BLaER1 (cell line): ENCODE data around the gene KIF3A.

Experiments
- H3K27ac ChIP-seq: shearing (Covaris generic); formaldehyde crosslinking; 2 replicates; pipeline ENCODE4 v1.8.1; 2022
- H3K27me3 ChIP-seq: shearing (Covaris generic); formaldehyde crosslinking; 2 replicates; pipeline ENCODE4 v1.8.1; 2022
- H3K36me3 ChIP-seq: shearing (Covaris generic); formaldehyde crosslinking; 2 replicates; pipeline ENCODE4 v1.8.1; 2022
- H3K4me1 ChIP-seq: shearing (Covaris generic); formaldehyde crosslinking; 2 replicates; pipeline ENCODE4 v1.8.1; 2022
- H3K4me2 ChIP-seq: shearing (Covaris generic); formaldehyde crosslinking; 2 replicates; pipeline ENCODE4 v1.8.1; 2022
- H3K4me3 ChIP-seq: shearing (Covaris generic); formaldehyde crosslinking; 2 replicates; pipeline ENCODE4 v1.8.1; 2022
- H3K9ac ChIP-seq: shearing (Covaris generic); formaldehyde crosslinking; 2 replicates; pipeline ENCODE4 v1.8.1; 2022
- H3K9me3 ChIP-seq: shearing (Covaris generic); formaldehyde crosslinking; 2 replicates; pipeline ENCODE4 v1.8.1; 2022
- H4K20me1 ChIP-seq: shearing (Covaris generic); formaldehyde crosslinking; 2 replicates; pipeline ENCODE4 v1.8.1; 2022
- Cebpa-rat ChIP-seq: shearing (Covaris generic); IDR thresholded peaks from 2 replicates; pipeline ENCODE4 v1.8.1; 2022

KIF3A gene

DNA sequence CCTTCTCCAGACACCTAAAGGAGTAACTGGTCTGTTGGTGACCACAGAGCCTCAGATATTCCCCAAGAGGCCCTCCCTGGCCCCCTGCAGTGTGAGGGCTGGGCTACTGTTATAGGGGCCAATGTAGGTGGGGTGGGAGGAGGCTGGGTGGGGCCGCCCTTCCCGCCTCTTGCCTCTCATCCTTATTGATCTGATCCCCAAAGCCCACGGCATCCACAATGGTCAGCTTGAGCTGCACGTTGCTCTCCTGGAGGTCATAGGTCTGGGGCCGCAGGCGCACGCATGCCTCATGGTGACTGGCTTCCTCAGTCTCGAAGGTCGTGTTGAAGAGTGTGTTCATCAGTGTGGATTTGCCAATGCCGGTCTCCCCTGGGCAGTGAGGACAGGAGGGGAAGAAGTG is 26.7 kb upstream of the KIF3A start:
- H3K9ac ChIP-seq, result no peak overlapping the region
- H3K4me3 ChIP-seq, result no peak overlapping the region
- H3K9me3 ChIP-seq, result no peaks in the 10 kb centered on the region
- TF ChIP-seq Cebpa-rat, result no peak
- H4K20me1 ChIP-seq, result 0 out of 2 replicates have a peak, but pooled peaks cover 10% of the 10 kb centered on the region
- H3K27me3 ChIP-seq, result no peaks in the 10 kb centered on the region
- no peak overlapping the region for H3K4me2 ChIP-seq
- peaks cover 60% of the 10 kb centered on the region for H3K36me3 ChIP-seq
- H3K4me1 ChIP-seq, result peaks cover 18% of the 10 kb centered on the region
- H3K27ac ChIP-seq, result no peak overlapping the region

DNA sequence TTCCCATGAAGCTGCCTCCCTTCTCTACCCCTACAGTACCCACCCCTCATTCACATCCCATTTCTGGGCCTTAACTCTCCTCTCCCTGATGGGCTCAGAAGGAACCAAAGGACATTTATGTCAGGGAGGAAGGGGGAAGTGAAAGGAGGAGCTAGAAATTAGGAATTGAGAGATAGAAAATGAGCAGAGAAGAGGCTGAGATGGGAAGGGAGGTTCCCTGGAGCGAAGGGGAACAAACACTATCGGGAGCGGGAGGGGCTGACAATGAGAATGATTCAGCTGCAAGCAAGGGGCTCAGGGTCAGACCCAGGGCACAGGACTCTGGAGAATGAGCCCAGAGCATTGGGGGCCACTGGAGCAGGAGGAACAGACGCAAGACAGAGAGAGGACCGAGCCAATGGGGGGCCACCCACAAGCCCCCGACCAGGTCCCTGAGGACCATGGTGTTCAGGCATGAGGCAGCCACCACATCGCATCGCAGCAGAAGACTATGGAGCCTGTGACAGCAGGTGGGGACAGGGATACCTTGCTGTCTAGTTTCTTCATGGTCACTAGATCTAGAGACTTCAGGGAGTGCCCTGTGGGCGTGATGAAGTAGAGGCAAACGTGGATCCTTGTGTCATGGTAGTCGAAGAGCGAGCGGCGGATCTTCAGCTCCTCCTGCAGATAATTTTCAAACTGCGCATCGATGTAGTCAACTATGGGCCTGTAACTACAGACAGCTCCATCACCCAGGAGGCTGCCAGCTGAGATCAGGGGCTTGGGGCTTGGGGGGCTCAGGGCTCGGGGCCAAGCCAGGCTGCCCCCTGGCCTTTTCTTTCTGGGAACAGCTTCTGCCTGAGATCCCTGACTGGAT is 26.1 kb upstream of the KIF3A start:
- Histone ChIP-seq H3K4me1 (peaks cover 18% of the 10 kb centered on the region), H3K9me3 (no peaks in the 10 kb centered on the region), H4K20me1 (0 out of 2 replicates have a peak, but pooled peaks cover 10% of the 10 kb centered on the region), H3K27ac (no peak overlapping the region), H3K9ac (no peak overlapping the region), H3K27me3 (no peaks in the 10 kb centered on the region), H3K36me3 (peaks cover 66% of the 10 kb centered on the region), H3K4me2 (no peak overlapping the region), H3K4me3 (no peak overlapping the region)
- TF ChIP-seq Cebpa-rat, result no peak

DNA sequence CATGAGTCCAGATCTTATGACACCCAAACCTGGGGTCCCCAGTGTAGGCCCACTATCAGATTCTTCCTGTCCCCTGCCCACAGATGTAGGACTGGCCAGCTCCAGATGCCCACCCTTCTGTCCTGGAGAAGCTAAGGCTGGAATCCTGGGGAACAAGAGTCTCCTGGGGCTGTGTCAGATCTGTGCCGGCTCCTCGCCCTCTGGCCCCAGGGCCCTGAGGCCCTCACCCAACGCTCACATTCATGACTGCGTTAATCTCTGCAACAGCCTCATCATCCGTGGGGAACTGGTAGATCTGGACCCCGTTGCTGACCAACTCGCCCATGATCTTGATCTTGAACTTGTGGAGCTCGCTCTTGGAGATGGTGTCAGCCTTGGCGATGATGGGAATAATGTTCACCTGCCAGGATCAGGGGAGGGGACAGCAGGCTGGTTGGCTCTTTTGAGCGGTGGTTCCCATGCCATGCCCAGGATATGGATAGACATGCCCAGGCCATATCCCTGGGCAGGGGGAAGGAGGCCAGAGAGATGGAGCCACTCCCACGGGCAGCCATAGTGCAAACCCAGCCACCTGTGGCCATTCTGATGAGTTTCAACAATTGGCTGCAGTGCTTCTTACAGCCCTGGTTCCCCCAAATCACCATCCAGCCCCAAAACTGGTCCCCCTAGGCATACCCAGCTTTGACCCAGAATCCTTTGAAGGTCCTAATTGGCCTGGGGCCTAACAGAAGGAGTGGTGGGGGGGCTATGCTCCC is 25.1 kb upstream of the KIF3A start:
- no peaks in the 10 kb centered on the region for H3K9me3 ChIP-seq

GRCh38 chr5:132761321-132762240 is 24.2 kb upstream of the KIF3A start:
- H3K9ac ChIP-seq, result no peak overlapping the region
- no peaks in the 10 kb centered on the region for H3K27me3 ChIP-seq
- 0 out of 2 replicates have a peak, but pooled peaks cover 5% of the 10 kb centered on the region for H4K20me1 ChIP-seq
- H3K36me3 ChIP-seq, result peaks cover 68% of the 10 kb centered on the region
- no peak overlapping the region for H3K4me2 ChIP-seq
- H3K4me1 ChIP-seq, result peaks cover 11% of the 10 kb centered on the region
- H3K9me3 ChIP-seq, result no peaks in the 10 kb centered on the region
- no peak for TF ChIP-seq Cebpa-rat
- no peak overlapping the region for H3K27ac ChIP-seq
- H3K4me3 ChIP-seq, result no peak overlapping the region

More for the DNA sequence above, 25.1 kb upstream of the KIF3A start:
- Histone ChIP-seq H3K27me3 (no peaks in the 10 kb centered on the region), H4K20me1 (0 out of 2 replicates have a peak, but pooled peaks cover 10% of the 10 kb centered on the region), H3K27ac (no peak overlapping the region), H3K9ac (no peak overlapping the region), H3K36me3 (peaks cover 68% of the 10 kb centered on the region), H3K4me2 (no peak overlapping the region), H3K4me3 (no peak overlapping the region), H3K4me1 (peaks cover 18% of the 10 kb centered on the region)
- TF ChIP-seq Cebpa-rat, result no peak

- no peak for TF ChIP-seq Cebpa-rat
- H3K36me3 ChIP-seq, result peaks cover 68% of the 10 kb centered on the region
- H3K27me3 ChIP-seq, result no peaks in the 10 kb centered on the region
- H3K9me3 ChIP-seq, result no peaks in the 10 kb centered on the region
- H3K4me2 ChIP-seq, result no peak overlapping the region
- H4K20me1 ChIP-seq, result no peaks in the 10 kb centered on the region
- H3K9ac ChIP-seq, result no peak overlapping the region
- H3K4me1 ChIP-seq, result peaks cover 3% of the 10 kb centered on the region
- H3K4me3 ChIP-seq, result no peak overlapping the region
- no peak overlapping the region for H3K27ac ChIP-seq
Observed at GRCh38 chr5:132760601-132761317, 23.4 kb upstream of the KIF3A start.

GRCh38 chr5:132760049-132760420 is 22.7 kb upstream of the KIF3A start:
- TF ChIP-seq Cebpa-rat, result no peak
- no peaks in the 10 kb centered on the region for H4K20me1 ChIP-seq
- H3K9me3 ChIP-seq, result no peaks in the 10 kb centered on the region
- no peaks in the 10 kb centered on the region for H3K4me1 ChIP-seq
- no peak overlapping the region for H3K9ac ChIP-seq
- peaks cover 64% of the 10 kb centered on the region for H3K36me3 ChIP-seq
- H3K4me3 ChIP-seq, result no peak overlapping the region
- no peaks in the 10 kb centered on the region for H3K27me3 ChIP-seq
- no peak overlapping the region for H3K27ac ChIP-seq
- no peak overlapping the region for H3K4me2 ChIP-seq

GRCh38 chr5:132759114-132760048 is 22.0 kb upstream of the KIF3A start:
- Histone ChIP-seq H3K27me3 (no peaks in the 10 kb centered on the region), H3K36me3 (peaks cover 57% of the 10 kb centered on the region), H3K27ac (no peak overlapping the region)

GRCh38 chr5:132758451-132758850 is 21.1 kb upstream of the KIF3A start:
- Histone ChIP-seq H3K36me3 (peaks cover 51% of the 10 kb centered on the region), H3K4me1 (no peaks in the 10 kb centered on the region), H3K27me3 (no peaks in the 10 kb centered on the region), H3K4me3 (no peak overlapping the region), H3K27ac (no peak overlapping the region), H4K20me1 (no peaks in the 10 kb centered on the region), H3K9ac (no peak overlapping the region), H3K4me2 (no peak overlapping the region), H3K9me3 (no peaks in the 10 kb centered on the region)
- TF ChIP-seq Cebpa-rat, result no peak

More at GRCh38 chr5:132759114-132760048, 22.0 kb upstream of the KIF3A start:
- Histone ChIP-seq H3K9ac (no peak overlapping the region), H4K20me1 (no peaks in the 10 kb centered on the region), H3K4me1 (no peaks in the 10 kb centered on the region), H3K4me3 (no peak overlapping the region), H3K4me2 (no peak overlapping the region), H3K9me3 (no peaks in the 10 kb centered on the region)
- TF ChIP-seq Cebpa-rat, result no peak
